Stimulated activated effector memory CD8-positive, alpha-beta T cell treated with anti-CD3 and anti-CD28 coated beads, Interleukin-12 subunit alpha, Interleukin-12 subunit beta, amount 100 ng/mL, for 72 hours (primary cell): ENCODE measurements around the gene RNF215.

Experiments used
- ATAC-seq: fragments of 150-1000 bp; cut with Tn5 transposase; 2 replicates; pipeline ENCODE4 v1.10.0; 2021
- DNase-seq, 2 donors: peaks; one replicate each; pipeline ENCODE4 v3.0.0; 2021 to 2022; ENCODE audit warnings: low spot score in 2 of 2
- H3K27ac Mint-ChIP-seq: one replicate; pipeline ENCODE4 v1.8.0; 2022; ENCODE audit warnings: mild to moderate bottlenecking, mixed read lengths
- H3K36me3 Mint-ChIP-seq: one replicate; pipeline ENCODE4 v1.8.0; 2022; ENCODE audit warnings: mild to moderate bottlenecking, mixed read lengths
- H3K4me1 Mint-ChIP-seq: one replicate; pipeline ENCODE4 v1.8.0; 2022; ENCODE audit warnings: mixed read lengths
- H3K4me3 Mint-ChIP-seq: one replicate; pipeline ENCODE4 v1.8.0; 2022; ENCODE audit warnings: mild to moderate bottlenecking, mixed read lengths
- H3K9me3 Mint-ChIP-seq: one replicate; pipeline ENCODE4 v1.8.0; 2022; ENCODE audit warnings: mixed read lengths

Gene RNF215

DNA sequence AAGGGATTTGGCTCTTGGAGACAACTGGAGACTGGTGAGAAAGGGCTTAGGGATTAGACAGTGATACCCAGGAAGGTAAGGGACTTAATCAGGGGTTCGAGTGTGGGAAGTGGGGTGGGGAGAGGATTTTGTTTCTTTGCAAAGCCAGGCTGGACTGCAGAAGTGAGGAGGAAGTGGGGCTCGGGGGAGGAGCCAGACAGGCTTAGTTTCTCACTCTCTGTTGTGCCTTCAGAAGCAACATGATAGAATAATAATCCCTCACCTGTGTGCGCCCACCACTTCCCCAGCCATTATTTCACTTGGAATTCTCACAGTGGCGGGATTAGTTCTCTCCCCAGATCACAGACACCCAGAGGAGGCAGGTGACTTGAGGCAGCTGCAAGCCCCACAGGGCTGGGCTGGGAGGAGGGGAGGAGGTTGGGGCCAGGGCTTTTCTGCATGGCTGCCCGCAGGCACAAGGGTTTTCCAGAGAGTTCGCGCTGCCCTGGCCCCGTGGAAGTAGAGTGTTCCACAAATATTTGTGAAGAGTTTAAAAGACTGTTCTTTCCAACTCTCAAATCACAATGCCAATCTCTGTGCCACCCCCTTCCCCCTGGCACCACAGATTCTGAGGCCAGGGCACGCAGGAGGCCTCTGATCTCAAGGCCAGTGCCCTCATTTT lies 5.6 kb upstream of the RNF215 start:
- no peak overlapping the region for H3K27ac Mint-ChIP-seq
- H3K4me1 Mint-ChIP-seq: peaks cover 20% of the 10 kb centered on the region

GRCh38 chr22:30390974-30391691 lies 3.9 kb upstream of the RNF215 start:
- ATAC-seq: peak; percentile 79
- H3K4me3 Mint-ChIP-seq: no peak overlapping the region
- H3K36me3 Mint-ChIP-seq: no peaks in the 10 kb centered on the region
- H3K27ac Mint-ChIP-seq: peak overlapping the region; percentile 80
- no peaks in the 10 kb centered on the region for H3K9me3 Mint-ChIP-seq
- H3K4me1 Mint-ChIP-seq: peaks cover 29% of the 10 kb centered on the region
- peak; percentile 64 to 84 for DNase-seq

More for the DNA sequence above, 5.6 kb upstream of the RNF215 start:
- Mint-ChIP-seq H3K4me3 (no peak overlapping the region), H3K9me3 (no peaks in the 10 kb centered on the region), H3K36me3 (peaks cover 6% of the 10 kb centered on the region)
- ATAC-seq (no peak), DNase-seq (no peak)

DNA sequence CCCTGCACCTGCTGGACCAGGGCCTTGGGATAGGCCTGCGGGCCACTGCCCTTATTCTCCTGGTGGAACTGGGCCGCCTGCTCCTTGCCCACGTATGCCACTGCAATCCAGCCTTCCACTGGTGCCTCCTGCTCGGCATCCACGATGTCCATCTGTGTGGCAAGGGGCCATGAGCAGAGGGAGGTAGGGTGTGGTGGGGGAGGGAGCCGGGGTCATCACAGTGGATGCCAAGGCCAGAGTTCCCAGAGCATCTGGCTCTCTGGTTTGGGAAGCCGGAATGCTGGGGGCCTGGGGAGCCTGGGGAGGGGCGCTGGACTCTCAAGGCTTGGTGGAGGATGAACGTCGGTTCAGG lies 627 bp downstream of the RNF215 start:
- Mint-ChIP-seq H3K9me3 (no peaks in the 10 kb centered on the region), H3K27ac (peak overlapping the region; percentile 63), H3K4me1 (peaks cover 23% of the 10 kb centered on the region), H3K4me3 (peak overlapping the region; percentile 71), H3K36me3 (no peaks in the 10 kb centered on the region)
- ATAC-seq (no peak), DNase-seq (no peak)

- H3K4me3 Mint-ChIP-seq: peak overlapping the region; percentile 71
- no peaks in the 10 kb centered on the region for H3K9me3 Mint-ChIP-seq
- no peak for ATAC-seq
- H3K27ac Mint-ChIP-seq: no peak overlapping the region
- no peaks in the 10 kb centered on the region for H3K36me3 Mint-ChIP-seq
- H3K4me1 Mint-ChIP-seq: peaks cover 18% of the 10 kb centered on the region
- no peak for DNase-seq
Measured at GRCh38 chr22:30385942-30386341, 1.3 kb downstream of the RNF215 start.

DNA sequence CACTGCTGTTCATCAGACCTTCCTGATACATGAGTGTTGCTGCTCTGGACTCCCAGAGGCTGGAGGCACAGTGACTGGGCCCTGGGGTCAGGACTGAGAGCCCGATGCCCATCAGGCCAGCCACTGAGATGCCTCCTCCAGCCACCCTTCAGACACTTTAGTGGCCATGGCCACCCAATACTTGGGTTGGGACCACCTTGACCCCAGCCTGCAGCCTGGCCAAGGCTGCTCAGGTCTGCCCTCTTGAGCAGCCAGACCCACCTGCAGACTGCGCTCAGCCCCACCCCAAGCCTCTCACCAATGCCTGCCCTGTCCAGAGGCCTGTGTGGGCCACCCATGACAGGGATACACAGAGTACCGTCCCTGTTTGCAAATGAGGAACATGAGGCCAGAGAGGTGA lies 4.2 kb downstream of the RNF215 start:
- Mint-ChIP-seq H3K36me3 (no peaks in the 10 kb centered on the region), H3K4me1 (peaks cover 21% of the 10 kb centered on the region), H3K27ac (no peak overlapping the region), H3K4me3 (no peak overlapping the region), H3K9me3 (no peaks in the 10 kb centered on the region)
- DNase-seq (no peak), ATAC-seq (no peak)

- Mint-ChIP-seq H3K4me1 (peaks cover 17% of the 10 kb centered on the region), H3K4me3 (no peak overlapping the region), H3K9me3 (no peaks in the 10 kb centered on the region), H3K27ac (no peak overlapping the region), H3K36me3 (no peaks in the 10 kb centered on the region)
- ATAC-seq (no peak), DNase-seq (no peak)
Measured at GRCh38 chr22:30382340-30382739, 4.9 kb downstream of the RNF215 start.

DNA sequence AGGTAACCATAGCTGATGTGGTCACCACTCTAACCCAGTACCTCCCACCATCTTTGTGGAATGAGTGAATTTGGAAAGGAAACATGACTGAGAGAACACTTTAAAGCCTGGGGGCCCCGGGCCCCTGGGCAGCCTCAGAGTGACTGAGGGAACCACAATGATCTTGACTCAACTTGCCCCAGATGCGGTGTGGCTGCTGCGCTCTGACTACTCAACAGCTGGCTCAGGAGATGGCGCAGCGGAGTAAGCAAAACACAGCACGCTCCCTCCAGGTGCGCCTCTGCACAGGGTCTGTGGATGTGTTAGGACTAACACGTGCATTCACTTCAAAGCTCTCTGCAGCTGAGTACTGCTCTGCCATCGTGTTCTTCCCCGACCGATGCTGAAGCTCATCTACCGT lies 5.9 kb downstream of the RNF215 start:
- no peak for DNase-seq
- Mint-ChIP-seq H3K9me3 (no peaks in the 10 kb centered on the region), H3K4me1 (peaks cover 11% of the 10 kb centered on the region), H3K36me3 (peaks cover 5% of the 10 kb centered on the region), H3K27ac (no peak overlapping the region), H3K4me3 (no peak overlapping the region)
- ATAC-seq: peak; percentile 54

- Mint-ChIP-seq H3K27ac (peak overlapping the region; percentile 64), H3K4me1 (peaks cover 7% of the 10 kb centered on the region), H3K36me3 (peaks cover 5% of the 10 kb centered on the region), H3K9me3 (no peaks in the 10 kb centered on the region), H3K4me3 (no peak overlapping the region)
- DNase-seq: no peak
- ATAC-seq: no peak
Measured at GRCh38 chr22:30380011-30380410, 7.2 kb downstream of the RNF215 start.

DNA sequence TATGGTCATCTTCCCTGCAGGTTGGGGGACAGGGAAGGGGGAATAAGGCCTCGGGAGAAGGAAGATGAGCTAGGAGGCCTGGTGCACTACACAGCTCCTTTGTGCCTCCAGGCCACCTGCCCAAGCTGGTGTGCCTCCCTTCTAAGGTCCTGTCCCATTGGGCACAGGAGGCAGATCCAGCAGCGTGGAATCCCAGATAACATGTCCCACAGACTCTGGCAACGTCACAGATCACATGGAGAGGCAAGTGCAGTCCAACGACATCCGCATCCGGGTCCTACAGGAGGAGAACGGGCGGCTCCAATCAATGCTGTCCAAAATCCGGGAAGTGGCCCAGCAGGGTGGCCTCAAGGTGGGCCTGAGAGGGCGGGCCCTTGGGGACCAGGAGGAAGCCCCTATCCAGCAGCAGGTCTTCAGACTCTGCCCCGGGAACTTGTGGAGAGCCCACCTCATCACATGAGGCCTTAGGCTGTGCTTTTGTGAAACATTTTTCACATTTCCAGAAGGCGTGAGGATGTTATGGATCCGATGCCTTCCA lies 11.8 kb downstream of the RNF215 start:
- Mint-ChIP-seq H3K4me3 (no peak overlapping the region), H3K4me1 (no peaks in the 10 kb centered on the region), H3K27ac (no peak overlapping the region), H3K9me3 (no peaks in the 10 kb centered on the region), H3K36me3 (peaks cover 5% of the 10 kb centered on the region)
- ATAC-seq (no peak), DNase-seq (no peak)

DNA sequence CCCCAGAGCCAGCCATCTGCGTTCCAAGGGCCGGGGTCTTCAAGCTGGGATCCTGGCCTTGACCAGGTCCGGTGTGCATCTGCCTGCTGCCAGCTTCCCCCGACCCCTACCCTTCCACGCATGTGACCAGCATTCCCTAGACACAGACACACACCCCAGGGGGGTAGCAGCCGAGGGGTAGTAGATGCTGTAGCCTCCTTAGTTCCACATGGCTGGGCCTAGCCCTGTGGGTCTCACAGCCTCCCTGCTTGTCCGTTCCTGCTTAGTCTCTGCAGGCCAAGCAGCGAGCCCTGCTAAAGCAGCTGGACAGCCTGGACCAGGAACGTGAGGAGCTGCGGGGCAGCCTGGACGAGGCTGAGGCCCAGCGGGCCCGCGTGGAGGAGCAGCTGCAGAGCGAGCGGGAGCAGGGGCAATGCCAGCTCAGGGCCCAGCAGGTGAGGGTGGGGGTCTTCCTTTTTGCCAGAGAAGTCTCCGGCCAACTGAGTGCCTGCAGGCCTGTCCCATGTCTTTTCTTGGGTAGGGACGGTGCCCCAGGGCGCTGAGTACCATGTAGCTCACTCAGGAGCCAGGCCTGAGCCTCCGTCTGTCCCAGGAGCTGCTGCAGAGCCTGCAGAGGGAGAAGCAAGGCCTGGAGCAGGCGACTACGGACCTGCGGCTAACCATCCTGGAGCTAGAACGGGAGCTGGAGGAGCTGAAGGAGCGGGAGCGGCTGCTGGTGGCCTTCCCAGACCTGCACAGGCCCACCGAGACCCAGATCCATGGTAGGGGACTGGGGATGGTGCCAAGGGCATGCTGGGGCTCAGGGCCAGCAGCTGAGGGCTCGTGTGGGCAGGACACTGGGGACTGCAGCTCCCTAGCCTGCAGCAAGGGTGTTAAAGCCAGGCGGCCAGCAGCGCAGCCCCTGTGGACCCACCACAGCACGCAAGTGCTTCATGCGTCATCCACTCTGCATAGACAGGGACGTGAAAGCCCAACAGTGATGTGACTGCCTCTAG lies 13.6 kb downstream of the RNF215 start:
- no peak overlapping the region for H3K27ac Mint-ChIP-seq
- DNase-seq (no peak), ATAC-seq (no peak)
- no peak overlapping the region for H3K4me3 Mint-ChIP-seq
- H3K9me3 Mint-ChIP-seq: no peaks in the 10 kb centered on the region
- H3K4me1 Mint-ChIP-seq: no peaks in the 10 kb centered on the region
- peaks cover 5% of the 10 kb centered on the region for H3K36me3 Mint-ChIP-seq

DNA sequence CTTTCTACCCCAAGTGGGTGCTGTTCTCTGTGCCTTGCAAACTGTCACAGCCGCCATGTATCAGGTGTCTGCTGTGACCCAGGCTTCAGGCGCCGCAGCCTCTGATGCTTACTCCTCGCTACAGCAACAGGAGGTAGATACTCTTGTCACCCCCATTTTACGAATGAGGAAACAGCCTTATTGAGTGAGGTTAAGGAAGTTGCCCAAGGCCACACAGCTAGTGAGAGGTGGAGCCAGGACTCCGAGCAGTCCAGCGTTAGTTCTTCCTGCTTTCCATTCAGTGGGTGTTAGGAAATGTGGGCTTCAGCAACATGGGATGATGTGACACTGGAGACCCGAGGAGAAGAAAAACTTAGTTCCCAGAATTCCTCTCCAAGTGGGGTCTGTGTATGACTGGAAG lies 14.3 kb downstream of the RNF215 start:
- ATAC-seq: no peak
- Mint-ChIP-seq H3K9me3 (no peaks in the 10 kb centered on the region), H3K36me3 (peaks cover 5% of the 10 kb centered on the region), H3K4me3 (no peak overlapping the region), H3K4me1 (no peaks in the 10 kb centered on the region), H3K27ac (no peak overlapping the region)
- no peak for DNase-seq

DNA sequence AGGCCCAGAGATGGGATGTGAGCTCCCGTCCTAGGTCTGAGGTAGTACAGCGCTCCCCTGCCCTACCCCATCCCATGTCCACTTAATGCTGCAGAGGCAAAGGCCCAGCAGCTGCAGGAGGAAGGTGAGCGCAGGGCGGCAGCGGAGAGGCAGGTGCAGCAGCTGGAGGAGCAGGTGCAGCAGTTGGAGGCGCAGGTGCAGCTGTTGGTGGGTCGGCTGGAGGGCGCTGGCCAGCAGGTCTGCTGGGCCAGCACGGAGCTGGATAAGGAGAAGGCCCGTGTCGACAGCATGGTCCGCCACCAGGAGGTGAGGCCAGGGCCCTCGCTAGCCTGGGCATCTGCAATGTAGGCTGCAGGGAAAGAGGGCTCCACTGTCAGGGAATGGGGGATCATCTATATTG lies 15.2 kb downstream of the RNF215 start:
- peak overlapping the region; percentile 15 for H3K27ac Mint-ChIP-seq
- H3K36me3 Mint-ChIP-seq: peaks cover 5% of the 10 kb centered on the region
- DNase-seq (no peak), ATAC-seq (no peak)
- H3K4me1 Mint-ChIP-seq: no peaks in the 10 kb centered on the region
- H3K9me3 Mint-ChIP-seq: no peaks in the 10 kb centered on the region
- no peak overlapping the region for H3K4me3 Mint-ChIP-seq

GRCh38 chr22:30371321-30371720 lies 15.9 kb downstream of the RNF215 start:
- Mint-ChIP-seq H3K27ac (no peak overlapping the region), H3K36me3 (no peaks in the 10 kb centered on the region), H3K9me3 (no peaks in the 10 kb centered on the region), H3K4me1 (no peaks in the 10 kb centered on the region), H3K4me3 (no peak overlapping the region)
- DNase-seq (no peak), ATAC-seq (no peak)

DNA sequence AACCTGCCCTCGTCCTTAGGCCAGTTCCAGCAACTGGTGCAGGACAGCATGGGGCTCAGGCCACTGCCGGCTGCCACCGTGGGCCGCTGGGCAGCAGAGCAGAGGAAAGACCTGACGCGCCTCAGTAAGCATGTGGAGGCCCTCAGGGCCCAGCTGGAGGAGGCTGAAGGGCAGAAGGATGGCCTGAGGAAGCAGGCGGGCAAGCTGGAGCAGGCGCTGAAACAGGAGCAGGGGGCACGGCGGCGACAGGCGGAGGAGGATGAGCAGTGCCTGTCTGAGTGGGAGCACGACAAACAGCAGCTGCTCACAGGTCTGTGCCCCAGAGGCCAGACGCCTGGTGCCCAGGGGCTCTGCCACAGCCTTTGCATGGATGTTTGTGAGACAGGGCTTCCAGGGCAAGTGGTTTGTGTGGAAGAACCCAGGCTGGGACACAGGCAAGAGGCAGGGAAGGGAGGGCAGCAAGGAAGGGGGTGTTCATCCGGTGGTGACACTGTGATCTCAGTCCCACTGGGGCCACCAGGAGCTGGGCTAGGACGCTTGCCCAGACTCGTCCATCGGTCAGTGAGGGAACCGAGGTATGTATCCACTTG lies 16.5 kb downstream of the RNF215 start:
- Mint-ChIP-seq H3K27ac (peak overlapping the region; percentile 23), H3K4me3 (no peak overlapping the region), H3K4me1 (no peaks in the 10 kb centered on the region), H3K9me3 (no peaks in the 10 kb centered on the region), H3K36me3 (no peaks in the 10 kb centered on the region)
- no peak for DNase-seq
- ATAC-seq: no peak

DNA sequence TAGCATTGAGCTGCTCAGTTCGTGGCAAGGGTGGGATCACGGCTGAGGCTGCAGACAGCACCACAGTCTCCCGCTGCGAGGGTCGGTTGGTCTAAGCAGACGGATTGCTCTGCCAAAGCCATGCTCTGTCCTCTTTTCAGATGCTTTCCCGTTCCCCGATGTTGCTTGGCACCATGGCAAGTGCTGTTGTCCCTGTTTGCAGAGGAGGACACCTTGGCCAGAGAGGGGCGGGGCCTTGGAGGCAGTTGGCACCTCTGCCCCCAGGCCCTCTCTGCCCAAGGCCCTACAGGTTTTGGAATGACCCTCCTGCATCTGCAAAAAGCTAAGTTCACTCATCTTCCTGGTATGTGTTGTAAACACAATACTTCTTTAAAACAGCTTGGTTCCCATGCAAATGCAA lies 18.8 kb downstream of the RNF215 start:
- no peak for ATAC-seq
- DNase-seq: no peak
- no peaks in the 10 kb centered on the region for H3K4me1 Mint-ChIP-seq
- no peaks in the 10 kb centered on the region for H3K9me3 Mint-ChIP-seq
- H3K27ac Mint-ChIP-seq: no peak overlapping the region
- no peaks in the 10 kb centered on the region for H3K36me3 Mint-ChIP-seq
- H3K4me3 Mint-ChIP-seq: no peak overlapping the region
